HG02678 (cell line): ENCODE results near the gene CHSY3.

Experiments
- ATAC-seq: cut with Tn5 transposase; IDR thresholded peaks from one replicate; pipeline ENCODE4 v1.9.1; 2021; ENCODE audit warnings: mild to moderate bottlenecking, moderate library complexity; ENCODE audit not compliant: unreplicated experiment

The CHSY3 gene

DNA sequence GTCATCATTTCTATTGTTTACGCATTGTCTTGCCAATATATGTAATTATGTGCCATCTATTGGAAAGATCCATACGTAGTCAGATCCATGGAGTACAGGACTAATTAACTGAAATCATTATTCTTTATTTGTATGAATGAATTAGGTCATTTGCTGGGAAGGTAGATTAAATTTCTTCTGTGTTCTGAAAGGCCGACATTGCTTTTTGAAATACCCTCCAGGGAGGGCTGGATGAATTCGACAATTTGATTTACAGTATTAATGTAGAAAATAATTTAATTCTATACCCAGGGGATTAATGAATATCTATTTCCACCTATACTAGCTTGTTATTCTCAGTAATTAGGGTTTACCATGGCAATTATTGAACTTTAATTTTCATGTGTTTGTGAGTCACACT lies 117.6 kb downstream of the CHSY3 start:
- ATAC-seq: no peak

DNA sequence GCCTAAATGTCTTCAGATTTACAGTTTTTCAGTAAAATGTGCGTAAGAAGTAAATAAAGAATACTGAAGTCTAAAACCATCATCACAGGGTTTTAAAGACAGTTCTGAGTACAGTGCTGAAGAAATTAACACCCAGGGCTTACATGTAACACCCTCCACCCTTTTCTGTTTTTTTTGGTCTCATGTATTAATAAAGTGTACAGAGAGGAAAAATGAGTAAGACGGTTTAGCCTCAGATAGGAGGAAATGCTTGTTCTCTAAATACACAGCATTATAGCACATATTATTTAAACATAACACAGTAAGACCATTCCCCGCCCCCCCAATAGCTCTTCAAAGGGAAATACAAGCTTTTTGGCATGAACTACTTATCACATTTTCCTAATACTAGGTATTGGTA lies 119.3 kb downstream of the CHSY3 start:
- no peak for ATAC-seq

DNA sequence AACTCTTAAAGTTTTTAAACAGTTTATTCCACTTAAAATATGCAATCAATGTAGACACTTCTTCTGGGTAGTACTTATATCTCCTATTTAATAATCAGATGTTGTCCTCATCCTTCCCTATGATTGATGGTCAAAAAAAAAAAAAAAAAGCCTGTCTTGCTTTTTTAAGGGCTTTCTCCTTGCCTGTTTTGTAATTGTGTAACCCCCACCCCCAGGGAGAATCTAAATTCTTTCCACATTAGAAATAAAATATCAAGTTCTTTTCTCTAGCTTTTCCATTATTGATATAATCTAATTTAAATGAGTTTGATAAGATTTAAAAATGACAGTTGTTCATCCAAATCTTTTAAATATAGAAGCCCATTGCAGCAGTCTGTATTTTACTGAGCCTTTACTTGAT lies 119.7 kb downstream of the CHSY3 start:
- ATAC-seq: no peak

DNA sequence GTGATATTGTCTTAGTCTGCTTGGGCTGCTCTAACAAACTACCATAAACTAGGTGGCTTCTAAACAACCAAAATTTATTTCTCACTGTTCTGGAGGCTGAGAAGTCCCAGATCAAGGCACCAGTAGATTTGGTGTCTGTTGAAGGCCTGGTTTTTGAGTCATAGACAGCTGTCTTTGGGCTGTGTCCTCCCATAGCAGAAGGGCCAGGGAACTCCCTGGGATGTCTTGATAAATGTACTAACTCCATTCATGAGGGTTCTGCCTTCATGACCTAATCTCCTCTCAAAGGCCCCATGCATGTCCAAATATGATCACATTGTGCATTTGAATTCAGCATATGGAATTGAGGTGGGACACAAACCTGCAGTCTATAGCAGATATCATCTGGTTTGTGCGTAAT lies 121.2 kb downstream of the CHSY3 start:
- ATAC-seq: no peak

DNA sequence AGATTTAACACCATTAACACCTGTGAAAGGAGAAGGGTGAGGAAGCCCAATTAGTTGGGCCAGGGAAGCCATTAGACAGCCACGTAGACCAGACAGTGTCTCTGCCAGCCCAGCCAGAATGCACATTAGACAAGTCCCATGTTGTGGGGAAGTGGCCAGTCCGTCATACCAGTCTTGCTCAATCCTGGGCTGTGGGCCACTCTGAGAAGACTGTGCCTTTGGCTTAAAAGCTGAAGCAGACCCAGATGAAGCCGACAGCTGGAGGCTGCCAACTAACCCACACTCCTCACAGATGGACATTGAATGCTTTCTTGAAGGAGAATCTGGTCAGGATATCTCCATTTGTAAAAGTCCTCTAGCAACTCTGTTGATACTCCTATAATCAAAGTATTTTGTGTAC lies 128.5 kb downstream of the CHSY3 start:
- no peak for ATAC-seq

DNA sequence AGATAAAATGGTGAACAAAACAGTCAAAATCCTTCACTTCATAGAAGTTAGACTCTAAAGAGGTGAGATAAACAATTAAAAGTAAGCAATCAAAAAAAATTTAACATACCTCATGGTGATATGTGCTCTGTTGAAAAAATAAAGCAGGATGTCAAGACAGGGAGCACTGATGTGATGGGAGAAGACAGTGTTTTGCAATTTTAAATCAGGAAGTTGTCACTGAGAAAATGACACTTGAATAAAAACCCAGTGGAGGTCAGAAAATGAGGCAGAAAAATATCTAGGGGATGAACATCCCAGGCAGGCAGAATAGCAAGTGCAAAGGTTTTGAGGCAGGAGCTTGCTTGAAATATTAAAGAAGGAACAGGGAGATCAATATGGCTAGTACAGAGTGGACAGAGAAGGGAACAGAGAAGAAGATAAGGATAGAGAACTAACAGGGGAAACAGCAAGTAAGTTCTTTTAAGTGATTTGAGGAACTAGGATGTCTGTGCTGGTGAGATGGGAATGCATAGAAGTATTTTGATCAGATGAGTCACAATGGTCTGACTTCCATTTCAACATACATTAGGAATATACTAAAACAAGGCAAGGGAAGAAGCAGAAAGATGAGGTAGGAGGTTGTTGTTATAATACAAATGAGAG lies 130.4 kb downstream of the CHSY3 start:
- no peak for ATAC-seq

DNA sequence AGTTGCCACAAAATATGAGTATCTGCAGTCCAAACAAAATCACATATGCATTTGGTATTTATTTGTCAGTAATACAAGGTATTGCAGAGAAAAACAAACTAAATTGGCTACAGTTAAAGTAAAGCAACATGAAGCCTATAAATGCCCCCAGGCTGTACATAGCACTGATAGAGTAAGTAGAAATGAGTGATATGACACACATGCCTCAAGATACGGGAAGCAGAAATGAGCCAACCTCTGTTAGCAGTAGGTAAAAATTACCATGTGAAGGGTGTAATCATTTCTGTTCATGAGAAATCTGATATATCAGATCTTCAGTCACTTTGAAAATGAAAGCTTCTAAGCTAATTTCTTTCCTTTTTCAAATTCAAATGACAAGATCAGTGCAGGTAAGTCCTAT lies 131.1 kb downstream of the CHSY3 start:
- ATAC-seq: no peak

DNA sequence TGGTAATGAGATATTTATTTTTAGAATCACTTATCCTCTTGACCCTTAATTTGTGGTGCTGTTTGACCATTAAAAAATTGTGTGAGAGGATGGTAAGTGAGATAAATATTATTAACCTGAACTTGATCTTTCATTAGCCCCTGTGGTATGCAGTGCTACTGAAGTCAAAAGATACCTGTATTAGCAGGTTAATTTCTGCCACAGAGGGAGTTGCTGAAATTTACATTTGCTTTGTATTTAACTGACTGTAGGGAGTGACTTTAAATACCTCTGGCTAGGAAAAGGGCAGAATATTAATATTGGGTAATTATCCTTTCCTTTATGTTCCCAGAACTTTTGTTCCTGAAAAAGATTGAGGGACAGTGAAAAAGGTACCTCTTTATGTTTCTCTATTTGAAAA lies 133.6 kb downstream of the CHSY3 start:
- no peak for ATAC-seq

DNA sequence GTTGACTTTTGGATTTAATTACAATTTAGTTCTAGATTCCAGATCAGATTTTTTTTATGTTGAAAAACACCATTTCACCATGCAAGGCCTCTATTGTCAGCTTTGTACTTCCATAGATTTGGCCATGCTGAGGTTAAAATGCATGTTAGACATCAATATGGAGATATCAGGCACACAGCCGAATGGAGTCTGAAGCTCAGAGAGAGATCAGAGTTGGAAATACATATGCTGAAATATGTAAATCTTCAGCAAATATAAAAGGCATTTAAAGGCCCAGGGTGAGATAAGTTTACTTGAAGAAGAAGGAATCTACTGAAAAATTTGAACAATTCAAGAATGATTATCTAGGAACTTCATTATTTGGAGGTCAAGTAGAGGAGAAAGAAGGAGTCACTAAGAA lies 139.6 kb downstream of the CHSY3 start:
- ATAC-seq: no peak

DNA sequence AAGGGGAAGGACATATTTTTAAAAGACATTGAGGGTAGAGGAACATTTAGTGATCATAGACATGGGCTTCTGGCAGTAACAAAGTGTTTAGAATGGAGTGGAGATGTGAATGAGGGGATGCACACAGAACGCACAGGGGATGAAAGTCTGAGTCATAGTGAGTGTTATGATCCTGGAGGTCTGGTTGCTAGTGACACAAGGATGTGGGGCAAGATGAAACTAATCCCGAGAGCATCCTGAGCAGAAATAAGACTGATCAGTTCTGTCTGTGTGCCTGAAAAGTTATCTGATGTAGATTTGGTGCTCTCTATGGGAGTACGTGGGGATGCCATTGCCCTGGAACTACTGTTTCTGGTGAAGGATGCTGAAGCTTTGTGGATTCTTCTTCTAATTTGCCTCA lies 141.1 kb downstream of the CHSY3 start:
- ATAC-seq: no peak

DNA sequence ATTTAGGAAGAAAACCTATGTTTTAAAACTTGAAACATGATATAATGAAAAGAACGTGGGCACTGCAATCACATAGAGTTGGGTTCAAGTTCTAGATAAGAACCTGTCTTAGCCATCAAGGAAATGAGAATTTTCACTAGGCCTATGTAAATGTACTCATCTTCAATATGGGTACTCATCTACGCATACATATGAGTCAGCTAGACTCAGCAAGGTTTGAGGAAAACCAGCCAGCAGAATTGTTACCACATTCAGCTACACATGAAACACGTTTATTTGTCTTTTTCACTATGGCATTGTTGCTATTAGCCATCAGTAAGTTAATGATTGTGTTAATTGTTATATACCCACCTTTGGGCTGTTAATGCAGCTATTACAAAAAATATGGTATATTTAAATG lies 146.3 kb downstream of the CHSY3 start:
- ATAC-seq: no peak

DNA sequence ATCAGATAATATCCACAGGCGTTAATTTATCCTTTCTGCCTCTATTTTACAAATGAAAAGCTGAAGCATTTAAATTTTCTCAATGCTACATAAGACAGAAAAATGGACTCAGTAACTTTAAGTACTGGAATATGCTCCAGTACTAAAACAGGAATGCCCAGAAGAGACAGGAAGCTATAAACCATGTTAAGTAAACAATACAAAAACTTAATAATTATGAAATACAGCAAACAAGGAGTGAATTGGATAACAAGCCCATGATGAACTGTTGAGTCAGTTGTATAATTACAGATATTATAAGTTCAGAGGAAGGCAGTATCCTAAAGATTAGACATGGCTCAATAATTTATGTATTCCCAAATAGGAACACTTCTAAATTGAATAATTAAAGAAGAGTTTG lies 148.5 kb downstream of the CHSY3 start:
- ATAC-seq: no peak

DNA sequence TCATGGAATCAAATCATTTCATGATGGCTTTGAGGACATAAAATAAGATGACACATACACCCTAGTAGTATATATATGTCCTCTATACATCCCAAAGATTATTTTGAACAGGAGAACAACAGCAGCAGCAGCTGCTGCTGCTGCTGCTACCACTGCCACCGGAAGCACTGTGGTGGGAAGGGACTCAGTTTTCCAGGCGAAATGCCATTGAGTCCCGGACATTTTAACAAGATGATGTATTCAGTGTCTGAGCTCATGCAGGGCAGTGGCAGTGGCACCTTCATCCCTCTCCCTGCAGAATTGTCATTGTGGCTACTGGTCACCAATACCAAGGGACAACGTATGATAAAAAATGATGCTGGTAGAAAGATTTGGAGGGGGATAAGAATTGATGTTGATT lies 151.3 kb downstream of the CHSY3 start:
- no peak for ATAC-seq

DNA sequence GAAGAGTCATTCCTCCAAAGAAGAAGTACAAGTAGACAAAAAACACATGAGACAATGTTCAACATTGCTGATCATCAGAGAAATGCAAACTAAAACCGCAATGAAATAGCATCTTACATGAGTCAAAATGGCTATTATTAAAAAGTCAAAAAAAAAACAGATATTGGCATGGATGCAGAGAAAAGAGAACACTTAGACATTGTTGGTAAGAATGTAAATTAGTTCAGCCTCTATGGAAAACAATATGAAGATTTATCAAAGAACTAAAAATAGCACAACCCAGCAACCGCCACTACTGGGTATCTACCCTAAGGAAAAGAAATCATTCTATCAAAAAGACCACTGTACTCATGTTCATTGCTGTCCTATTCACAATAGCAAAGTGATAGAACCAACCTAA lies 157.5 kb downstream of the CHSY3 start:
- no peak for ATAC-seq

DNA sequence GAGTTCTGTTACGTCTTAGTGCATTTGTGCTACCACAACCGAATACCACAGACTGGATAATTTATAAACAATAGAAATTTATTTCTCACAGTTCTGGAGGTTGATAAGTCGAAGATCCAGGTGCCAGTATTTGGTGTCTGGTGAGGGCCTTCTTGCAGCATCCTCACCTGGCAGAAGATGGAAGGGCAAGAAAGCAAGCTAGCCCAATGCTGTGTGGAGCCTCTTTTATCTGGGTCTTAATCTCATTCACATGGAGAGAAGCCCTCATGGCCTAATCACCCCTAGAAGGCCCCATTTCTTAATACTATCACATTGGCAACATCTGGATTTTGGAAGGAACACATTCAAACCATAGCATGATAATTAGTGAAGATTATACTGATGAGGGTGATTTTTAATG lies 159.3 kb downstream of the CHSY3 start:
- no peak for ATAC-seq

DNA sequence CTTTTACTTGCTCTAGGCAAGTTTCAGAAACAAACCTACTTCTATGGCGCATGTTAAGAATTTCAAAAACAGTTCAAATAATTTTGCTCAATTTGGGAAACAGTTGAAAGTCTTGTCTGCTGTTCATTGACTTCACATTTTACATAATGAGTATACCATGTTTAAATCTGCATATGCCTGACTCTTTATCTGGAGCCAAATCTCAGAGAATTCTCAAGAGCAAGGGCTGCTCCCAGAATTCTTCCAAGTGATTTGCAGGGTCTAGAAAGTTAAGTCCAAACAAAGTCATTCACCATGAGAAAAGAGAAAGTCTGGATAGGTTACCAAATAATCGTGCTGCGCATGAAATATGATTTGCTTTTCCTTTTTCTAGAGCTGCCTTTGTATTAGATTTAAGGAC lies 160.2 kb downstream of the CHSY3 start:
- no peak for ATAC-seq

DNA sequence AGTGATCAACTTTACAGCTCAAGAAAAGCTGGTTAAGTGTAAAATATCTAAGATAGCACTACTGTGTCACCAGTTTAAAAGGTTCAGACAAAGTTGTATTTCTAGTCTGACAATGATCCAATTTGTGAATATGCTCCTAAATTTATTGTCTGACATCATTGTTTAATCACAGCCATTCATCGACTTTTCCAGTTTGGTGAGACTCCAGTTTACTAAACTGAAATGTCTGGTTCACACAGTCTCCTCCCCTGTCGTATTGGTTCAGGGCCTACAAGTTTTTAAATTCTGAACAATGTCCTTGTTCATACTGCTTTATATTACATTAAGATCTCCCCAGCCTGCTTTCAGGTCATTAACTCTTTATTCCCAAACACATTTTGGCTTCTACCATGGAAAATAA lies 161.4 kb downstream of the CHSY3 start:
- ATAC-seq: no peak

DNA sequence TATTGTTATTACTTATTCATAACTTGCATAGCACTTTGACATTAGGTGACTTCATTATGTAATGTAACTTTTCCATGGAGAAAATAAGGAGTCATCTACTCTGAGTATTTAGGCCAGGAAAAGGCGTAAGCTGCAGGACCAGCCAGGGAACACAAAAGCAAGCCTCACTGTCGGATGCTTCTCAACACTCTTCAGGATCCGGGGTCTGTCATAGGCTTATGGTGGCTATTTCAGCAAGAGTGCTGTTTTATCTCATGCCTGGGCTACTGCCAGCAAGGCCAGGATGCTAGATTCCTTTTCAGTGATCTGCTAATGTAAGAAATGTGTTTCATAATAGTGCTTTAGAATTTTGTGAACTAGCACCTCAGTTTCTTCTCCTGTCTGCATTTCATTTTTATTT lies 162.4 kb downstream of the CHSY3 start:
- no peak for ATAC-seq

DNA sequence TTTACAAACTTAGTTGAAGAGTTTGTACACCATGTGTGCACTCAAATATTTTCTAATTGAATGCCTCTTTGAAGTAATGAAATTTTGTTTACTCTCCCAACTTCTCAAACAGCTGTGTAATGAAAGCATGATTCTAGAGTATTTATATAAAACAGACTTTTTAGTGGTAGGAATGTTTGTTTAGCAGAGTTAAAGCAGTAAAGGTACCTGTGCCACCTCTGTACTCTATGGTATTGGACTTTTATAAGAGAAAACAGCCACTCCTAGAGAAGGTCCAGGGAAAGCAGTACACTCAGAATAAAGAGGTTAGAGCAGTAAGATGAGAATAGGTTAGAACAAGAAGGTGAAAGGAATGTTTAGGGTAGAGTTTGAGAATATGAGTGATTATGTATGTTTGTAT lies 163.1 kb downstream of the CHSY3 start:
- no peak for ATAC-seq

DNA sequence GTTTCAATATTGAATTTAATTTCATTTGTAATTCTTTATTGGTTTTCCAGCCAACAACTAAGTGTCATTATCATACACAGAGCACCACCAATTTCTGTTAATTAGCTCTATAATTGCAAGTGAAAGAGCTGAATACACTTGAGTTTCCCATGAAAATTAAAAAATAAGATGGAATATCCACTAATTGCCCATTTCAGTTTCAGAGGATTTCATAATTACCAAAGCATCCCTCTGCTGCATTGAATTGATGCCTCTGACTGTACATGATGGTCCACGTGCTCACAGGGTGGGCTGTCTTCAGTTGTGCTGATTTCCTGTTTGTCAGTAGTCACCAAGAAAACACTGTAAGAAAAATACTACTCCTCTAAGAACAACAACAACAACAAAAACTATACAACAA lies 163.8 kb downstream of the CHSY3 start:
- no peak for ATAC-seq

DNA sequence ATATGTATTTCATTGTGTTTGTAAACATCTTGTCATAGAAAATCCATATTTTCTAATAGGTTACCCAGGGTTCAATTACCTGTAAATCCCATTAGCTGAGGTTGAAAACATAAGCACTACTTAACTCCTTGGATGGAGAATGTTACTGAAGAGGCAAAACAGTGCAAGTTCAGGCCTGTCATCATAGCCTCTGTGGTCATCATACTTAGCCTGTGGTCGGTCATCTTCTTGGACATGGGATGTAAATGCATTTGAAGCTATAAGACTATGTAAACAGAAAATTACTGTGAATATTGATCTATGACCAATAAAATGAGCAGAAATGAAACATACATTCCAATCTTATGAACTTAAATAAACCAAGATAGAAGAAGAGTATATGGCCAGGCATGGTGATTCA lies 164.7 kb downstream of the CHSY3 start:
- ATAC-seq: no peak

DNA sequence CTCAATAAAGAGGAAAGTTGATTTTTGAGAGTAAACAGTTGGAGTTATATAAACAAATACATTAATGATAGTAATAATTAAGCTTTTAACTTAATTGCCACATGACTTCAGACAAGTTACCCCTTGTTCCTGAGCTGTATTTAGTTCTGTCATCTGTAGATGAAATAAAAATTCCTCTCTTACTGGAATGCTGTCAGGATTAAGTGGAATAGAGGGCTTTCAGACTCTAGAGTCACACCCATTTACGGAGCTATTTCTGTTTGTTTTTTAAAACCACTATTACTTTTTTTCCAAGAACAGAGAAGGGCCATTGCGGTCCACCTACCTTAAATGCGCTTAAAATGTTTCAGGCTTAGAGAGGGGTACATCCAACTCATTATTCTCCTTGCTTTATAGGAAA lies 170.6 kb downstream of the CHSY3 start:
- no peak for ATAC-seq

DNA sequence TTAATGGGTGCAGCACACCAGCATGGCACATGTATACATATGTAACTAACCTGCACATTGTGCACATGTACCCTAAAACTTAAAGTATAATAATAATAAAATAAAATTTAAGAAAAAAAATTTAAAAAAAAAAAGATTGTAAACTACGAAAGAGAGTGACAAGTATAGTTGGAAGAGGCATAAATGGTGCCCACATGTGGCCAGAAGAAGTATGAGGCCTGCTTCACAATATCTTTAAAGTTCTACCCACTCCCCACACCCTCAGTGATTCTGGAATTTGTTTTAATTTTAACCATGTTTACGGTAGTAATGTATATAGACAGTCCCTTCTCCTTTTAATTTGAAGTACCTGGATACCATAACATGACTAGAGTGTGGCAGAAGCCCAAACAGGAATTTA lies 172.7 kb downstream of the CHSY3 start:
- no peak for ATAC-seq

DNA sequence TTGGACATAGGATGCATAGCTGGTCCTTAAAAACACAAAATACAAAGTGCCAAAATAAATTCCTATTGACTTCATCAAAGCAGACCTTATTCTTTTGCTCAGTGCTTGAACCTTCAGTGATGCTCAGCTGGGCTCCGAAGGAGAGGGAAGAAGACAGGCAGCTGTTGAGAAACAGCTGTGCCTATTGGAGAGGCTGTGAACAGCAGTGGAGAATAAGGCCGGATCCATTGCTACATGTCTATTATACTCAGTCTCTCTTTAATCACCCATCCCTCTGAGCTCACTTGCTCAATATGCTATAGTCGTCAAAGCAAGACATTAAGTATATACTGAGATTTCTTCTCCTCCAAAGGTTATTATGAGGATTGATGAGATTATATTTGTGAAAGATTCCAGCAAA lies 174.4 kb downstream of the CHSY3 start:
- no peak for ATAC-seq
